HG03280 (cell line): Measurements from ENCODE around the gene TMEM191B.
A peak's percentile ranks its signal among the peaks of the same experiment; 100 is the strongest.
"Not testable (repeated sequence)": the region's sequence is repeated elsewhere in the genome, so short reads cannot be mapped to it uniquely, and the experiment has no call there.

Source experiments
- ATAC-seq: cut with Tn5 transposase; IDR thresholded peaks from one replicate; pipeline ENCODE4 v1.9.1; 2021; ENCODE audit warnings: mild to moderate bottlenecking, moderate library complexity; ENCODE audit not compliant: unreplicated experiment

TMEM191B gene

DNA sequence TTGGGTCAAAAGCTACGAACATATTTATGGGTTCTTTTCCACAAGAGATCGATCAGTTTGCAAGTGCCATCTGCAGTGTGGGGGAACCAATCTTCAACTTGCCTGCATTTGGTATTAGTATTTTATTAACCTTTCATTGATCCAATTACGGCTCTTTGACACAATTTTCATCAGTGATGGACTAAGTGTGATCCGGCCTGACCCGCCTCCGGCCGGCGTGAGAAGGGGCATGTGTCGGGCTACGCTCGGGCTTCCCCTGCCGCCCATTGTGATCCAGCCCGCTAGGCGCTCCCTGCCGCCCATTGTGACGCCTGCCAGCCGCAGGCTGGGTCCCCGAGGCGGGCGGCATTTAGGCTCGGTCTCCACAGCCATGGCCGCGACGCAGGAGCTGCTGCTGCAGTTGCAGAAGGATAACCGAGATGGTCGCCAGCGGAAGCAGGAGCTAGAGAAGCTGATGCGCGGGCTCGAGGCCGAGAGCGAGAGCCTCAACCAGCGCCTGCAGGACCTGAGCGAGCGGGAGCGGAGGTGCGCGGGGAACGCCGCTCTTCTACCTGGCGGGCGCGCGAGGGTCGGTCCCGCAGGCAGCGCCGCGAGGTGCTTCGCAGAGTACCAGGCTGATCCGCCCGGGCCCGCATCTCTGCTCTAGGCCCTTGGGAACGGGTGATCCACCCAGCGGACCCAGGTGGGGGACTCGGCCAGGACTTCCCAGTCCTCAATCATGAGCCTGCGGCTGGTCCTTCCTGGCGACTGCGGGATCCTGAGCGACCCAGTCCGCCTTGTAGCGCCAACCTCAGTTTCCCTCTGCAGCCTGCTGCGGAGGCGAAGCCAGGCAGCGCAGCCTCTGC is at the start of gene TMEM191B:
Gene TMEM191B (plus strand): TSS at position 51 of the 845 bp plus-strand sequence. CDS start 179 bp downstream, at position 230.
- peak; percentile 17 for ATAC-seq

DNA sequence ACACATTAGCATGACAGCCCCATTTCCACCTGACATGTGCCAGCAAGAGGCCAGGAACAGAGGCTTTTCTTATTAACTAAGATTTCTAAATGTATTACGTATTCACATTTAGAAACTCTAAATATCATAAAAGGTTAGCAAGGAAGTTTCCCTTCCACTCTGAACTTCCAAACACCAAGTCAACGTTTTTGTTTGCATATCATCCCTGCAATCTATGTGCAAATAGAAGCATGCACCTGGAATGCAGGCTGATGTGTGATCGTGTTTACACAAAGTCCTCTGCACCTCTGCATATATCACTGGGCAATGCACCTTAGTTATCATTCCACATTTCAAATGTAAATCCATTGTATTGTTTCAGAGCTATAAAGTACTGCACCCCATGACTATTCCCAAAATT is 31.4 kb upstream of the TMEM191B start:
- not testable (repeated sequence) for ATAC-seq

DNA sequence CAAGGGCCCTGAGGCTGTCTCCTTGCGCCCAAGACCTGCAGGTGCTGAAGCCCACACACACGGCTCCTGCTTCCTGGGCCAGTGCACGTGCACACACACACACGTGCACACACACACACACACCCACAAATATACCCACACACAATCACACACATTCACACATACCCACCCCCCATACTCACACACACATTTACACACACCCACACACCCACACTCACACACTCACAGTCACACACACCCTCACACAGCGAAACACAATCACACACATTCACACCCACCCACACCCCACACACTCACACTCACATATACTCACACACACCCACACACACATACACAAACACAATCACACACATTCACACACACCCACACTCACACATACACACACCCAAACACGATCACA is 16.3 kb upstream of the TMEM191B start:
- not testable (repeated sequence) for ATAC-seq

DNA sequence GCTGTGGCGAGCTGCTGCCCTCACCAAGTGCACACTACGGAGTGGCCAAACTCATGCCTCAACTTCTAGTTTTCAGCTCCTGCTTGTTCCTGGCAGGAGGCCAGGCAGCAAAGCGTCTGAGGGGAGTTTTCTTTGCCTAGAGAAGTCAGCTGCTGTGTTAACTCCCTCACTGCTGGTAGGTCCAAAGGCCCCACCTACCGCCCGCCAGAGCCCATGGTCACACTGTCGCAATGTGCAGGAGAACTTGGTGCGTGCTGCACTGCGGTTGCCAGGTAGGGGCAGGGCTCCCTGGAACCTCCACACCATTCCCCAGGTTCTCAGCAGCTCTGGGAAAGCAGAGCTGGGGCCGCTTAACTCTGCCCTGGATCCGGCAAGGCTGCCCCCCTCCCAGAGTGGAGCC is 15.2 kb upstream of the TMEM191B start:
- not testable (repeated sequence) for ATAC-seq

DNA sequence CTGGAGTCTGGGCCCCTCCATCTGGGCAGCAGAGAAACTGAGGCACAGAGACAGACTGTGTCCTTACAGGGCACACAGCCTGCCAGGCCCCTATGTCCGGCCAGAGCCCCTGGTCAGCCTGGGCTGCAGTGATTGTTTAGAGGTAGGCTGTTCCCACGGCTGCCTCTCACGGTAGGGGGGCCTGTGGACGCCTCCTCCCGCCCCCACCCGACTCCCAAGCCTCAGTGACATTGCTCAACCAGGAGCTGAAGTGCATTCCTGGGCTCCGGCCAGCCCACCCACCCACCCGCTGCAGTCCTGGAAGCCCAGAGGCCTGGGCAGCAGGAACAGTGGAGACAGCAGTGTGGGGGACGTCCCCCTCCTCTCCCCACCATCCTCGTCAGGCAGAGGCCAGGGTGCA is 14.1 kb upstream of the TMEM191B start:
- not testable (repeated sequence) for ATAC-seq

DNA sequence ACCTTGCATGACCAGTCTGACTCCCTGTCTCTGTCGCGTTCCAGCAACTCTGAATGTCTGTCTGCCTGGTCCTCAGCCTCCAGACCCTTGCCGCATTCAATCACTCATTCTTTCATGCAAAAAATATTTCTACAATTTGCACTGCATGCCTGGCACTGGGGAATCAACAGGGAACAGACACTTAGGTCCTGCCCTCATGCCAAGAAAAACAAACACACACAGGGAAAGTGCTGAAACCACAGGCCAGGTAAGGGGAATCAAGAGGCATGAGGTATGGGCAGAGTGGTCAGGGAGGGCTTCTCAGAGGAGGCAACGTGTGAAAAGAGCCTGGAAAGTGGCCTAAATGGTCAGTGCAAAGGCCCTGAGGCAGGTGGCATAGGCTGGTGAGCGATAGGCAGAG is 9.5 kb upstream of the TMEM191B start, which contains the start of gene GGTLC3:
Gene GGTLC3 (minus strand): TSS at position 101 of the 400 bp plus-strand sequence. CDS start 264 bp downstream, outside the sequence.
- not testable (repeated sequence) for ATAC-seq

DNA sequence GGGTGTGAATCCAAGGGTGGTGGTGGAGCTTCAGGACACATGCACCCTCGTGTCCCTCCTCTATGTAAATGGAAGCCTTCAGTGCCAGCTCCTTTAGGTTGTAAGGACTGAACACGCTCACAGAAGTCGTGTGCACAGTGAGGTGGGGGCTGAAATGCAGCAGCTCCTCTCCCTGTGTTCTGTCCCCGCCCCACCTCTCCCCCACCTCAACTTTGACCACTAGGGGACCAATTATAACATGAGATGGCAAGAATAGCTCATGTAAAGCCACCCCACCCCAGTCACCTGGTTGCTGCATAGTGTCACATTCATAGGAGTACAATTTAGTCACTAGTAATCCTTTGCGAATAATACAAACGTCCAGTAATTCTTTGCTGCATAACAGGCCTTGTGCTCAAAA is 4.8 kb upstream of the TMEM191B start:
- not testable (repeated sequence) for ATAC-seq

DNA sequence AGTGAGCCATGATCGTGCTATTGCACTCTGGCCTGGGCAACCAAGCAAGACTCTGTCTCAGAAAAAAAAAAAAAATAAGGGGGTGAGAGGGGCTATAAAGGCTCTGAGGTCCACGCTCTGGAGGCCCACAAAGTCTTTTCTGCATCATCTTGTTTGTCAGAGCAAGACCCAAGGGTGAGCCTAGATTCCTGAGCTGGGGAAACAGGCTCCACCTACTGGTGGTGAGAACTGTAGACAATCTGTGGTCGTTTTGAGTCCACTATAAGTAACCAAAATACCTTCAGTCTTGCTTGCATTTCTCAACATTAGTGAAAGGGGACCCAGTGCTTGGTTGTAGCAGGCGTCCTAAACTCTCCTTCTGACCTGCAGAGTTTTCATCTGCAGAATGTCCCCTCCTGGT is 4.3 kb upstream of the TMEM191B start:
- ATAC-seq, result not testable (repeated sequence)

DNA sequence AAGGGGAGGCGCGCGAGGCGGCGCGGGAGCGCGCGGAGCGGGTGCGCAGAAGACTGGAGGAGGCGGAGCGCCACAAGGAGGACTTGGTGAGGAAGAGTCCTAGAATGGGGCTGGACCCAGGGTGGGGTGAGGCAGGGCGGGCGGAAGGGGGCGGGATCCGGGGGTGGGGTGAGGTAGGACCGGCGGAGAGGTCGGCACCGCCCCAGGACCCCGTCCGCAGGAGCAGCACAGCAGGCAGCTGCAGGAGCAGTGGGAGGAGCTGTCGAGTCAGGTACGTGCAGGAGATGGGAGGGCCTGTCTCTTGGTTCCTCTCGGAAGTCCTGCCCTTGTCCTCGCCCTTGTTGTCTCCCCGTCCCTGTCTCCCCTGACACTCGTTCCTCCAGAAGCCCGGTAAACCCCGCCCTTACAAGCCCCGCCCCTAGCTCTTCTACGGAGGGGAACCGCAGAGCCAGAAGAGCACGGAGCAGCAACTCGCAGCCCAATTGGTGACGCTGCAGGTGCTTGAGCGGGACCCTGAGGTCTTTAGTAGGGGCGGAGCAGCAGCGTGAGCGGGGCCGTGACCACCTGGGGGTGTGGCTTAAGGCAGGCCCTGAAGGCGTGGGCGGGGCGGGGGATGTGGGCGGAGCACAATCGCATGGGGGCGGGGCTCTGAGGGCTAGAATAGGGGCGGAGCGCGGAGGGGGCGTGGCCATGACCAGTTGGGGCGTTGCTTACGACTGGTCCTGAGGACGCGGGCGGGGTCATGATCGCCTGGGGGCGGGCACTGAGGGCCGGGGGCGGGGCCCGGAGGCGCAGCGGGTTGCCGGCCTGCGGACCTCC is 1.2 kb downstream of the TMEM191B start:
- peak; percentile 74 for ATAC-seq

DNA sequence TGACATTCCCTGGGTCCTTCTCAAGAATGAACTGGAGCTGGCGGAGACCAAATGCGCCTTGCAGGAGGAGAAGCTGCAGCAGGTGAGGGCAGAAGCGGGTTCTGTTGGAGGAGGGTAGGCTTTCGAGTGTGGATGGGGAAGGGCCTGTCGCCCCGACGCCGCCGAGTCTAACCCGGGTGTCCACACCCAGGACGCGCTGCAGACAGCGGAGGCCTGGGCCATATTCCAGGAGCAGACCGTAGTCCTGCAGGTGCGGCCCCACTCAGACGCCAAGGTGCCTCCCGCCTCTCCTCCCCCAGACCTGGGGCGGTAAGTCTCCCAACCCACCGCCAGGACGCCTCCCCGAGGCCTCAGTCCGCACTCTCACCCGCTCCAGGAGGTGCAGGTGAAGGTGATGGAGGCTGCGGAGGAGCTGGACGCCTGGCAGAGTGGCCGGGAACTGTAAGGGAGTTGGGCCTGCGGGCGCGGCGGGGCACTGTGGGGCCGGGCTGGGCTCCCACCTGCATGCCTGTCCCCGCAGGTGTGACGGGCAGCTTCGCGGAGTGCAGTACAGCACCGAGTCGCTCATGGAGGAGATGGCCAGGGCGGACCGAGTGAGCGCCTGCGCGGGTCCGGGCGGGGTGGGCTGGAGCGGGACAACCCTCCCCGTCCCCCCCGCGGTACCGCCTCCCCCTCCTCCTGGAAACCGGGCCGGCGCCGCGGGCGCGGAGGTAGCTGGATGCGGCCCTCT is 2.0 kb downstream of the TMEM191B start:
- peak; percentile 11 for ATAC-seq

DNA sequence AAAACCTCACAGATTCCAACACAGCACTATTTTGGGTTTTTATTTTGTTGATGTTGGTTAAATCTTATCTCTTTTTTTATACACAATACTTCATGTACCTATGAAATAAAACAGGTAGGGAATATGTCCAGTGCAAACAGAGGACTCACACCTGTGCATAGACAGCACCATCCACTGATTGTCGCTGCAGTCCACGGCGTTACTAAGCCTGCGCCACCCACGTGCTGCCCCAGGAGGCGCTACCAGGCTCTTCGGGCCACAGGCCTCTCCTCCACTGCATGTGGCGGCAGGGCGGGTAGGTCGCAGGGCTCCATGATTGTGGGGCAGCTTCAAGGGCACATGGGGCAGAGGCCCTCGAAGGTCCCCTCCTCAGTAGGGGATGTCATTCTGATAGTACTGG is 6.0 kb downstream of the TMEM191B start:
- ATAC-seq, result not testable (repeated sequence)

DNA sequence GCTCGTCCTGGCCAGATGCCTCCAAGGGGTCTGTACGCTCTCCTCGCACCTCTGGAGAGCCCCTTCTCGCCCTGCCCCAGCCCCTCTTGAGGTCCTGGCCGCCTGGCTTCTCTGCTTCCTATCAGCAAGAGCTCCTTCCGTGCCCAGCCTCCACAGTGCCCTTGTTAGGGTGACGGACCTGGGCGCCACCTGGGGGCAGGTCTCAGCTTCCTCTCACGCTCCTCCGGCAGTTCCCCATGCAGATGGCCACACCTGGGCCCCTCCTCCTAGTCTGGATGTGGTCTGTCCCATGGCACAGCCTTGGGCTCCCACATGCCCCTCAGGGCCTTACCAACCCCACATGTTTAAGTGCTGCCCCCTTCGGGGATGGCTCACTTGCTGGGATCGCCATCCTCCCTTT is 6.7 kb downstream of the TMEM191B start:
- not testable (repeated sequence) for ATAC-seq

DNA sequence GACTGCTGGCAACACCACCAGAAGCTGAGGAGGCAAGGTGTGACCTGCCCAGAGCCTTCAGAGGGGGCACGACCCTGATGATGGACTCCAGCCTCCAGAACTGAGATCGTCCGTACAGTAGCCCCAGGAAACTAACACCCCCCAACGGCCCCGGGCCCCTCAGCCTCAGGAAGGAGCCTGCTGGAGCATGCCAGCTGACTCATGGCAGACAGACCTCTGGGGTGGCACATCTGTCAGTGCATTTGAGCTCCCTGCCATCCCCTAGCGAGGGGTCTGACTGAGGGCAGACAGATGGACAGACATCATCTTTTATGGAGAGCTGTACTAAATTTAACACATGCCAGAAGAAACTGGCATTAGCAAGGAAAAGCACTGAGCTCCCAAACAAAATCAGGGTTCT is 12.4 kb downstream of the TMEM191B start:
- ATAC-seq, result not testable (repeated sequence)

DNA sequence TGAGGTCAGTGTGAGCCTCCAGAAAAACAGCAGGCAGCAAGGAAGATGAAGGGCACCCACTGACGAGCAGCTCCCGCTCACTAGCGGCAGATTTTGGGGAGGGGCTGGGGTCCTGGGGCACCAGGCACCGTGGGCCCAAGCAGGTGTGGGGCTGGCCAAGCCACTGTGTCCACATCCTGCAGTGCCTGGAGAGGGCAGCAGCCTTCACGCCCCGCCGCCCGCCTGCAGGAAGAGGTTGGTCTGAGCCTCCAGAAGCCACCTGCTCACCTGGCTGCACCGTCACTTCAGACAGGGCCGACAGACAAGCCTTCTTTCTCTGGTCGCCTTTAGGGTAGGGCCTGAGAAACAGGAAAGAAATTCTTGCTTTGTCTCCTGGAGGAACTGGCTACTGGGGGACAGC is 15.8 kb downstream of the TMEM191B start:
- not testable (repeated sequence) for ATAC-seq

DNA sequence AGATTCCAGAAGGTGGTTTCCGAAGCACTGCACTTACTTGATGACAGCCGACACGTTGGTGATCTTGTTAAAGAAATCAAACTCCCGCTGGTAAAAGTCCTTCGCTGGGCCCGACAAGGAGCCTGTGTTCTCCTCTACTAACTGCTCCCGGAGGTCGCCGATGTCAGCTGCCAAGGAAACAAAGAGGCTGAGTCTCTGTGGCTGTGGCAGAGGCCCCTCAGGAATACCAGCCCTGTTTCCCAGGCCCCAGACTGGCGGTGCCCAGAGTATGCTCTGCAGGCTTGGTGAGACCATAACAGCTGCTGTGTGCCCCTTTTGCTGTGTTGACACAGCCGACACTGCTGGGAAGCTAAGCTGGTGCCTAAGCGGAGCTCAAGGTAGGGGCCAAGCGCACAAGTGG is 17.0 kb downstream of the TMEM191B start:
- ATAC-seq, result not testable (repeated sequence)

DNA sequence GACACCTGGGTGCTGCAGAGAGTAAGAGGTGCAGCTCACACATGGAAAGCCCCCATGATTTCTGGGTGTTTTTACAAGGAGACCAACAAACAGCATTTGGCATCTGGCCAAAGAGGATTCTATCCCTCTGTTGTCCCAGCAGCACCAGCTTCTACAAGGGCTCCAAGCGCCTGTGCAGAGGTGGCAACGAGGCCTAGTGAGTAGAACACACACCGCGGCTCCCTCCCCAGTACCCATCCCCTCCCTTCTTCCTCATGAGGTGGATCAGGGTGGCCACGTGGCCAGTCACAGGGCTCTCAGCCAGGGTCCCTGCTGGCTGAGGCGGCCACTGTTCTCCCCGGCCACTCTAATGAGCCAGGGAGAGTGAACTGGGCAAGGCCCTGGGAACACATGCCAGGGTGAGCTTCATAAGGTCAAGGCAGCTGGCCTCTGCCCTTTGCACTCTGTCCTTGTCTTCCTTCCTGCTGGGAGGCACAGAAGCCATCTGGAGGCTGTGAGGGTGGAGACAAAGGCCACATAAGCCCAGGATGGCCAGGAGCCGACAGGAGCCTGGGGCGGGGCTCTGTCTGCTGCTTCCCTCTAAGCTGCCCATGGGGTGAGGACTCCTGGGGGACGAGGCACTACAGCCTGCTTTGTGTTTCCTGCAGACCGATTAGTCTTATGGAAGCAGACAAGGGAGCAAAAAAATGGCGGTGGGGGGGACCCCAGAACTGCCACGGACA is 22.0 kb downstream of the TMEM191B start:
- ATAC-seq, result not testable (repeated sequence)

DNA sequence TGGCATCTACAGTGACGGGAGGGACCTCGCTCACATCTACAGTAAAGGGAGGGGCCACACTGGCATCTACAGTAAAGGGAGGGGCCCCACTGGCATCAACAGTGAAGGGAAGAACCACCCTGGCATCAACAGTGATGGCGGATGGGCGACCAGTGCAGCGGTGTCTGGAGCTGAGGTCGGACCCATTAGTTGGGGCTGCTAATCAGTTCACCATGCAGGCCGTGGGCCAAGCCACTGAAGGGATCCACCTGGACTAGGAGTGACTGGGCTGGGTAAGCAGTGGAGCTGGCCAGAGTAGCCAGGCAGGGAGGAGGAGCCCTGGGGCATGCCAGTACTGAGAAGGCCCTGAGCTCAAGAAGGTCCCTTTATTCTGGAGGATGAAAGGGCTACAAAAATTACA is 23.4 kb downstream of the TMEM191B start:
- ATAC-seq, result not testable (repeated sequence)

DNA sequence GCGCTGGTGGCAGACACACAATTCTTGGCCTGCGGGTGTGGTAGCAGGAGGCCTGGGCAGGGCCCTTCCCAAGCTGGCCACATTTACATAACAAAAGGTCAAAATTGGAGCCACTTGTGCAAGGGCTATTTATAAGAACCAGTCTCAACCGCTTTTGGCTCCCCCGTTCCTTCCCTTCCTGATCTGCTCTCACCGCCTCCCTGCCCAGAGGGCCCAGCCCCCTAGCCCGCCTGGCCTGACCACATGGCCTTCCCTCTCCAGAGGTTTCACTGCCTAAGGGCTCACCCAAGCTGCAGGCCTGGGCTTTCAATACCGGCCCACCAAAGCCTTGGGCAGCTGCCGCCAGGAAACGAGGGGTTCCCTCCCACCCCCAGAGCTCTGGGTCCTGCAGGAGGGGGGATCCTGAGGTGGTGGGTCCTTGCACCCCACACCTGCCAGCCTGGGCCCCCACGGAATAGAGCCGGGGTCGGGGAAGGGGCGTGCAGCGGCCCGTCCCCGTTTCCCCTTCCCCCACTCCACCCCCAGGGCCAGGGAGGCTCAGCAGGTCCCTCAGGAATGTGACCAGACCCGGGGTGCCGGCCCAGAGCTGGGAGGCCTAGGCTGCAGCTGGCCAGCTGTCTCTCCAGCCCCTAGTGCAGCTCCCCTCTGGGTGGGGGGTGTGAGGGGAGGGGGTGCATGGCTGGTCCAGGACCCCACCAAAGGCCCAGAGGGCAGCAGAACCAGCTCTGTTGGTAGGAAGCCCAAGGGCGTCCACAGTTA is 25.4 kb downstream of the TMEM191B start:
- not testable (repeated sequence) for ATAC-seq
